Astrocyte of the cerebellum (primary cell): ENCODE data around the gene HEATR3.
A peak's percentile ranks its signal among the peaks of the same experiment; 100 is the strongest.

Experiments
- DNase-seq: peaks from one replicate; pipeline ENCODE4 v3.0.0-alpha.2; 2011; ENCODE audit warnings: low read depth
- H3K4me3 ChIP-seq: 2 replicates; pipeline ENCODE4 v1.5.1; 2011; ENCODE audit warnings: mild to moderate bottlenecking, low read depth, low read length, moderate library complexity
- in situ Hi-C: cut with HindIII; loops from 2 replicates; pipeline ENCODE4 v1.10.0; 2017; ENCODE audit warnings: low sequenced_read_pairs
- TF ChIP-seq, protein P1 (sequence below): IDR thresholded peaks from 2 replicates; pipeline ENCODE4 v1.5.1; 2012; ENCODE audit warnings: low read length, low read depth, moderate library complexity, mild to moderate bottlenecking; ENCODE audit errors: missing control alignments

HEATR3 gene

DNA sequence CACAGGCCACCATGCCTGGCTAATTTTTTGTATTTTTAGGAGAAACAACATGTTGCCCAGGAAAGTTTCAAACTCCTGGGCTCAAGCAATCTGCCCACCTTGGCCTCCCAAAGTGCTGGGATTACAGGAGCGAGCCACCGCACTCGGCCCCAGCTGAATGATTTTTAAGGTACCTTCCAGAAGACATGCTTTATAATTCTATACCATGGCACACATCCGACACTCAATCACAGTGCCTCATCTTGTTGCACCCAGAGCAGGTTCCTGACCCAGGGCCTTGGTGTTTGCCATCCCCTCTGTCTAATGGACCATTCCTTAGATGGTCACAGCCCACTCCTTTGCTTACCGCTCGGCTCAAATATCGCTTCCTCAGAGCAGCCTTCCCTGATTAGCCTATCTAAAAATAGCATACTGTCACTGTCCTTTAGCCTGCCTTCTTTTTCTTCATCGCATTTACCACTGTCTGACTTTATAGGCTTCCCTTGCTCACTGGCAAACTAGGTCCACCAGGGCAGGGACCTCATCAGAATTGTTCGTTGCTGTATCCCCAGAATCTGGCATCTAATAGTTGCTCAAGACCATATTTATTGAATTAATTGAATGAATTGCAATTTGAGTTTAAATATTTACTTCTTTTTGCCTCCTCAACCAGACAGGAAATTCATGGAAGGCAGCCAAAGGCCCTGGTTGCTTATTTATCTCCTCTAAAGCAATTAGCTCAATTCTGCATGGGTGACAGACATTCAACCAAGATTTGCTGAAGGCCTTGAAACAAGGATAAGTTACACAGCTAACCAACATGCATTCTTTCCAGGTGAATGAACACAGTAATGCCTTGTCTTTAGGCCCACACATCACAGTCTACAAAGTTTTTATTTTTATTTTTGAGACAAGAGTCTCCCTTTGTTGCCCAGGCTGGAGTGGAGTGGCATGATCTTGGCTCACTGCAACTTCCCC, 81.0 kb downstream of the HEATR3 start:
- in situ Hi-C loops = no loop called here
- TF ChIP-seq, protein P1, sequence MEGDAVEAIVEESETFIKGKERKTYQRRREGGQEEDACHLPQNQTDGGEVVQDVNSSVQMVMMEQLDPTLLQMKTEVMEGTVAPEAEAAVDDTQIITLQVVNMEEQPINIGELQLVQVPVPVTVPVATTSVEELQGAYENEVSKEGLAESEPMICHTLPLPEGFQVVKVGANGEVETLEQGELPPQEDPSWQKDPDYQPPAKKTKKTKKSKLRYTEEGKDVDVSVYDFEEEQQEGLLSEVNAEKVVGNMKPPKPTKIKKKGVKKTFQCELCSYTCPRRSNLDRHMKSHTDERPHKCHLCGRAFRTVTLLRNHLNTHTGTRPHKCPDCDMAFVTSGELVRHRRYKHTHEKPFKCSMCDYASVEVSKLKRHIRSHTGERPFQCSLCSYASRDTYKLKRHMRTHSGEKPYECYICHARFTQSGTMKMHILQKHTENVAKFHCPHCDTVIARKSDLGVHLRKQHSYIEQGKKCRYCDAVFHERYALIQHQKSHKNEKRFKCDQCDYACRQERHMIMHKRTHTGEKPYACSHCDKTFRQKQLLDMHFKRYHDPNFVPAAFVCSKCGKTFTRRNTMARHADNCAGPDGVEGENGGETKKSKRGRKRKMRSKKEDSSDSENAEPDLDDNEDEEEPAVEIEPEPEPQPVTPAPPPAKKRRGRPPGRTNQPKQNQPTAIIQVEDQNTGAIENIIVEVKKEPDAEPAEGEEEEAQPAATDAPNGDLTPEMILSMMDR = no peak
- DNase-seq = no peak

DNA sequence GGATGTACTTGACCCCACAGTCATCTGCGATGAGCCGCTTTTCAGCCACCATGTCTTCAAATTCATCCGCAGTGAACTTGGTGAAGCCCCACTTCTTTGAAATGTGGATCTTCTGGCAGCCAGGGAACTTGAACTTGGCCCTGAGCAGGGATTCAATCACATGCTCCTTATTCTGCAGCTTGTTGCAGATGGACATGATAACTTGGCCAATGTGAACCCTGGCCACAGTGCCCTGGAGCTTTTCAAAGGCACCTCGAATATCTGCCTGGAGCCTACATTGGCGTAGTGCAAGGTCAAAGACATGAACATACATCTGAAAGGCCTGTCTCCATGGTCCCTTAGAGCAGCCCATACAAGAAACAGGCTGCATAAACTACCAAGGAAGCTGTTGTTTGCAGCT, 85.6 kb downstream of the HEATR3 start:
- H3K4me3 ChIP-seq = no peak overlapping the region
- in situ Hi-C loops = no loop called here
- DNase-seq = no peak
- TF ChIP-seq, protein P1 = no peak

More for the DNA sequence above, 81.0 kb downstream of the HEATR3 start:
- H3K4me3 ChIP-seq = no peak overlapping the region

GRCh38 chr16:50151756-50152155, 86.0 kb downstream of the HEATR3 start:
- H3K4me3 ChIP-seq = no peak overlapping the region
- TF ChIP-seq, protein P1 = no peak
- in situ Hi-C loops = no loop called here
- DNase-seq = no peak

- TF ChIP-seq, protein P1 = no peak
- DNase-seq = no peak
- peak overlapping the region; percentile 57 for H3K4me3 ChIP-seq
- in situ Hi-C loops = no loop called here
These were observed 86.6 kb downstream of the HEATR3 start for GRCh38 chr16:50152351-50152806.

DNA sequence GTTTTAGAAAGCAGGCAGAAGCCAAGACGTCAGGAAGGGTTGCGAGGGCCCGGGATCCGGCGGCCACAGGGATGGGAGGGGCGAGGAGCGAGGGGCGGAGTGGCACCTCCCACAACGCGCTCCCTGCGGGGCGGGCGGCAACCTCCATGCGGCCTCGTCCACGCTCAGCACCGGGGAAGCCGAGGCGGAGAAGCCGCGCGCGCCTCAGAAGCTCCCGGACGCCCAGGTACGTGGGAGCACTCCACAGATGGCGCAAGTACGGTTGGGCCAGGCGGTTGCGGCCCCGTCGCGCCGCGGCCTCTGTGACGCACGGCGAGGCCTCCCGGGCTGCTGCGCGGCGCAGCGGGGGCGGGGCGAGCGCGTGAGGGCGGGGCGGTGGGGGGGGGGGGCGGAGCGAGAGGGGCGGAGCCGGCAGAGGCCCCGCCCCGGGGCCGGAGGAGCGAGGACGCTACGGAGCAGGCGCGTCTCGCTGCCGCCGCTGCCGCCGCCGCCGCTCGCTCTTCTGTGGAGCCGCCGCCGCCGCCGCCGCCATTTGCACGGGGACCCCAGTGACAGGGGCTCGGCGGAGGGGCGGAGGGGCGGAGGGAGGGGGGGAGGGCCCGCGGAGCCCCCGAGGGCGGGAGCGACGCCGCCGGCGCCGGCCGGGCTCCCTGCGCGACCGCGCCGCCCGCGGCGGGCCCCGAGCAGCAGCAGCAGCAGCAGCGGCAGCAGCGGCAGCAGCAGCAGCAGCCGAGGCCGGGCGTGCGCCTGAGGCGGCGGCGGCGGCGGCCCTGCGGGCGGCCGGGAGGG, 87.2 kb downstream of the HEATR3 start, which contains the start of gene TENT4B:
TSS of gene TENT4B (plus strand) at position 500 of the 789 bp plus-strand sequence. CDS start 316 bp downstream, outside the sequence.
- in situ Hi-C loops = no loop called here
- TF ChIP-seq, protein P1 = no peak
- peak; percentile 48 for DNase-seq
- peak within 1 kb of the TSS; percentile 63 for H3K4me3 ChIP-seq
